Effector CD8-positive, alpha-beta T cell (primary cell): ENCODE results near the gene ID2.
"Not testable (repeated sequence)": the region's sequence is repeated elsewhere in the genome, so short reads cannot be mapped to it uniquely, and the experiment has no call there.

Experiments
- DNase-seq: peaks from one replicate; lab custom pipeline; 2025; lab: John Stamatoyannopoulos, UW

ID2 gene

DNA sequence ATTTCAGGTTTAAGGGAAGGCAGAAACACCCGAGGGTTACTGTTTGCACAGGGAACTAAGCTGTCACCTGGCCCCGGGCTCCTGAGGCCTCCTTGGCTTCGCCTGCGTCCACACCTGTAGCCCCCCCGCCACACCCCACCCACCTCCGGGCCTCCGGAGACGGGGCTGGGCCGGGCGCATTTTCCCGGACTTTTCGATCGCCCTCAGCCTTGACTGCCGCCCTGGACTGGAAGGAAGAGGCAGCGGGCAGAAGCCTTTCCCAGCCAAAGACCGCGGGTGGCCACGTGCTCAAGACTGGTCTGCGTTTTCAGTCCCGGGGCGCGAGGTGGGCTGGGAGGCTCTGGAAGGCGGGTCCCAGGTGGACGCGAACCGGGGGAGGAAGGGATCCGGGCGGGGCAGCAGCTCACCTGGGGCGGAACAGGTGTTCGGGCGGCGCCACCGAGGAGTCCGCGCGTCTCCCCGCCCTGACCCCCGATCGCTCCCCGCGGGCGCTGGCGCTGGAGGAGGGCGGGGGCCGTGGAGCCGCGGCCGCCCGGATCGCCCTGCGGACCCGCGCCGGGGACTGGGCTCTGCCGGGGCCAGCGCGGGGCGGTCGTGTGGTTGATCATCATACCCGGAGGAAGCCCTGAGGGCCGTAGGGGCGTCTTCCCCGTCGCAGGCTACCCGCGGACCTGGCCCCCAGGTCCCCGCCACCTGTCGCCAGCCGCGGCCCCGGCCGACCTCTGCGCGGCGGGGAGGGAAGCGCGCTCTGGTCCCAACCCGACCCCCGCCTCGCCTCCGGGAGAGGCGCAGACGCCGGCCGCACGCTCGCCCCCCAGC, 3.2 kb downstream of the ID2 start:
- DNase-seq = no peak

- DNase-seq = peak; percentile 76
These were observed 4.0 kb downstream of the ID2 start for GRCh38 chr2:8685697-8686358.

- DNase-seq = no peak
These were observed 10.1 kb downstream of the ID2 start for GRCh38 chr2:8691859-8692437.

GRCh38 chr2:8692783-8693156, 10.9 kb downstream of the ID2 start:
- DNase-seq = no peak

DNA sequence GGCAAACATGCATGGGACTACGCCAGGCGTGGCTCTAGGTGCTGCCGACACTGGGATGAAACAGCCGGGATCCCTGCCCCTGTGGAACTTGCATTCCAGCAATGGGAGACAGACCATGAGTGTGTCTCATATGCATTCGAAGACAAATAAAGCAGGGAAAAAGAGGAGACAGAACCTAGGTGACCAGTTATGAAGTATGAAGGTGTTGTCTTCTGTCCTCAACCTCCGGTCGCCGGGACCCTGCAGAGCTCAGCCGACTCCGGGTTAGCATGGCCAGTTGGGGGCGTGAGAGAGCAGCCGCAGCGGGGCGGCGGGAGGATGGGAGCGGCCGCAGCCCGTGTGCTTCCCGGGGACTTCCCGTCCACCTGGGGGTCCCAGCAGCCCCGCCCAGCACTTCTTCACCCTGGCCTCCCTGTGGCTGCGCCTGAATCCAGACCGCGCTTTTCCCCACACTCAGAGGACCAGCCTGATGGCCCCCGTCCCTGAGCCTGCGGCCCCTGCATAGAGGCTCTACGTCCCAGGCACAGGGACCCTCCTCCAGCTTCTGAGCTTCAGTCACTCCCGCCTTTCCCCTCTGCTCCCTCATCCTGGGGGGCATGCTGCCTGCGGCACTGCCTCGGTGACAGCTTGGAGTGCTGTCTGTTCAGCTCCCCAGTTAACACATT, 11.4 kb downstream of the ID2 start:
- DNase-seq = peak; percentile 21

- no peak for DNase-seq
These were observed 12.9 kb downstream of the ID2 start for GRCh38 chr2:8694737-8695136.

DNA sequence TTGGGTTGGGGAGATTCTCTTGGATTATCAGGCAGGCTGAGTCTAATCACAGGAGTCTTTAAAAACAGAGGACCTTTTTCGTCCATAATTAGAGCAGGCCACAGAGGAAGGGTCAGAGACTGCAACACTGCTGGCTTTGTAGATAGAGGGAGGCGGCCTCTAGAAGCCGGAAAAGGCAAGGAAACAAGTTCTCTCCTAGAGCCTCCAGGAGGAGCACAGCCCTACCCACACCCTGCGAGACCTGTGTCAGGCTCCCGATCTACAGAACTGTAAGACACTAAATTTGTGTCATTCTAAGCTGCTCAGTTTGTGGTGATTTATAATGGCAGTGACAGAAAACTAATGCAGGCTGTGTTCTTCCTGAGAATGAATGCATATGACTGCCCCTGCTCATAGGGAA, 15.3 kb downstream of the ID2 start:
- no peak for DNase-seq

- DNase-seq = no peak
These were observed 18.0 kb downstream of the ID2 start for GRCh38 chr2:8699839-8700238.

DNA sequence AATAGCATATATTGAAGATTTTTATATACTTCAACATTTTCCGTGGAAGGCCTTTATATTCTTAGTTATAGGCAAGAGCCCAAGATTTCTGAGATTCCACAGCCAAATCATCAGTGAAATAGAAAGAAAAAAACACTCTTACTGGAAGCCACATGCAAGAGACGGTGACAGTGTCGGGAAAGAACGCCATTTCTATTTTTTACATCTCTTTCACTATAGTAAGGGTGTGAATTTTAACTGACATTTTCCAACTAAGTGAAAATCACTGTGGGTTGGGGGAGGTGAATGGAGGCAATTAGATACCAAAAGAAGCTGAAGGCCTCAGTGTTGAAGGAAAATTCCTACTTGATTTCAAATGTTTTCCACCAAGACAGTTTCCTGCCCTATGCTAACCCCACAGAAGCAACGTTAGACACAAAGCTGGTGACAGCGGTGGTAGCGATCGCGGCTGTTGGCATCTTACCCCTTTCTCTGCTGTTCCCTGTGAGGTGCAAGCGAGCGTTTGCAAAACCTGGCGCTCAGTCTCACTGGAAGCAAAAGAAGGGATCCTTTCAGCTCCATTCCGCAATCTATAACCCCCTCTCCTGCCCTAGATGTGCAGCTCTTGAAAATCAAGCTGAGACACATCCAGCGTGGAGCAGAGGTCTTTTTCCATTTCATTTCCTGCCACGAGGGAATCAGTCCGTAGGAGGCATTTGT, 20.0 kb downstream of the ID2 start:
- no peak for DNase-seq

DNA sequence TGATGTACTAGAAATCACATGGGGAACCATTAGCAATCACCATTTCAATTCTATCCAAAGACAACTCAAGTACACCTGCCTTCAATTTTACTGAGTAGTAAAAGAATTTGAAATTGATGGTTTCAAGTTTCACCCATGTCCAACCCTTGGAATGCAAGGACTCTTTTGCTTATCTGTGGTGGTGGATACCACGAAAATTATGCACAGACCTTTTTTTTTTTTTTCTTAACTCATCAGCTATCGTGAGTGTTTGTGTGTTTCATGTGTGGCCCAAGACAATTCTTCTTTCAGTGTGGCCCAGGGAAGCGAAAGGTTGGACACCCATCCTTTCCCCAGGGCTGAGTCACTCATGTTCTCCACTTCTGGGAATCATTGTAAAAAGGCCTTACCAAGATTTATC, 23.1 kb downstream of the ID2 start:
- no peak for DNase-seq

DNA sequence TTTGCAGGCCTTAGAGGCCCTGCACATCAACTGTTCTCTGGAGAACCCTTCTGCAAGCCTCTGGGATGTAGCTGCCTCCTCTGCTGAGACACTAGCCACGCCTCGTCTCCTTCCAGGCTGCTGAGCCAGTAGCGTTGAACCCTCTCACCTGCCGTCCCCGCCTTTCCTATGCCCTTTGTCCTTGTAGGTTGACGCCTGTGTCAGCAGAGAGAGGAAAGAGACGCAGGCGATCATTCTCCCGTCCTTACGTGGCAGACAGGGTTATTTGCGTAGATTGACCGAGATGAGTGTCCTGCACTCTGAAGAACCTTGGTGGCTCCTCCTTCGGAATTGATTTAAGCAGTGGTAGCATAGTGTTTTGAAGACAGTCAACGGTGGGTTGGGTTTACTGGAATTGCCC, 27.8 kb downstream of the ID2 start:
- no peak for DNase-seq

GRCh38 chr2:8710951-8711350, 29.1 kb downstream of the ID2 start:
- no peak for DNase-seq

DNA sequence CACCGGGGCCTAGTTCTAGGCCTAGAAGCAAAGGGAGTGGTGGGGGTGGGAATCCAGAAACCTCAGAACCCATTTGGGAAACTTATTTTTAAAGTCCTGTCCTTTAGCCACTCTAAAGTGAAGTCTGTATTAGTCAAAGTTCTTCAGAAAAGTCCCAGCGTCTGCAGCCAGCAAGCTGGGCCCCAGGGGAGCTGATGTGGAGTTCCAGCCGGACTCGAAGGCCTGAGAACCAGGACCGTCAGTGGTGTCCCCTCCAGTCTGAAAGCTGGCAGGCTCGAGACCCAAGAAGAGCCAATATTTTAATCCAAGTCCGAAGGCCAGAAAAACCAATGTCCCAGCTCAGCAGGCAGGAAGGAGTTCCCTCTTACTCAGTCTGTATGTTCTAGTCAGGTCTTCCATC, 32.4 kb downstream of the ID2 start:
- DNase-seq = no peak

DNA sequence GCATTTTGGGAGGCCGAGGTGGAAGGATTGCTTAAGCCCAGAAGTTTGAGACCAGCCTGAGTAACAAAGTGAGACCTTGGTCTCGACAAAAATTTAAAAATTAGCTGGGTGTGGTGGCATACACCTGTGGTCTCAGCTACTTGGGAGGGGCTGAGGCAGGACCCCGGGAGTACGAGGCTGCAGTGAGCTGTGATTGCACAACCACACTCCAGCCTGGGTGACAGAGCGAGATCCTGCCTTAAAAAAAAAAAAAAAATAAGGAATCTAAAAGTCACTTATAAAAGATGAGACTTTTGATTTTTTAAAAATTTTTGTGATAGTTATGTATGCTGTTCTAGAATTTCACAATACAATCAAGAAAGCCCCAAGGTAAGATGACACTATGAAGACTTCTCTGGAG, 33.1 kb downstream of the ID2 start:
- no peak for DNase-seq

- DNase-seq = no peak
These were observed 37.7 kb downstream of the ID2 start for GRCh38 chr2:8719528-8719927.

GRCh38 chr2:8720741-8721140, 38.9 kb downstream of the ID2 start:
- no peak for DNase-seq

DNA sequence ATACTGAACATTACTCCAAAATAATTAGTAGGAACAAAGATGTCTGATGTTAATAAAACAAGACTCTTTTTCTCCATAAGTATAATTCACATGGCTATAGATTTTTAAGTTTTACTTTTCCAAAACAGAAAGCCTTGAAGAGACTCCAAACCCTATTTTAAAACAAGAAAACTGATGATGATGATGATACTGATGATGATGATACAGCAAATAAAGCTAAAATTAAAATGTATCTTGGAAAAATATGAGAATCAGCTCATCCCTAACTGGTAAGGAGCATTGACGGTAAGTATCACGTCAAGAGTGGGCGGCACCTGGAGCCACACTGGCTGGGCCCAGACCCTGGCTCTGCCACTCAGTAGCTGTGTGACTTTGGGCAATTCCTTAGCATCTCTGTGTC, 39.6 kb downstream of the ID2 start:
- no peak for DNase-seq

GRCh38 chr2:8722986-8723385, 41.1 kb downstream of the ID2 start:
- DNase-seq = no peak

- DNase-seq = no peak
These were observed 44.0 kb downstream of the ID2 start for GRCh38 chr2:8725838-8726237.

DNA sequence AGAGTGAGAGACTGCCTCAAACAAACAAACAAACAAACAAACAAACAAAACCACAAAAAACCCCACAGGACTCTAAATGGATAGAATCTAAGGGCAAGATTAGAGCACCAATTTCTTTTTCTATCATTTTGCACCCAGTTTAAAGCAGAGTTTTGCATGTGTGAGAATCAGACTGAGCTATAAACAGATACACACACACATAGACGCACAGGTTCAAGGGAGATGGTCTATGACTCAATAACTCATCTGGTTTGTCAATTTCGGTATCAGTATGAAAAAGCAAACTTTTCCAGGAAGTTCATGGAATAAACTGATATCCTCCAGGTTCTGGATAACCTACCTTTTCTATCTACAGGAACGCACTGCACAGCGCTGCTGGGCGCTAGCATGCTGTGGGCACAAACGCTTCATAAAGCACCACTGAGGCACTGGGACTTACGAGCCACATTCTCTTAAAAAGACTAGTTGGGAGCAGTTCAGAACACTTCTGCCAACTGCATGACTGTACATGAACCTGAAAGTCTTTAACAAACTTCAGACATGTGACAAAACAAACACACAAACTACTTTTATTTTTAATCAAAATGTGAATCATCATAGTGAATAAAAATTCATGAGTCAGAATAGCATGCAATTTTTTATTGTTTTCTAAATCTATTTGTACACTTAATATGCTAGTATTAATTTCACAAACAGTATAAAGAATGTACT, 46.6 kb downstream of the ID2 start:
- DNase-seq = no peak

GRCh38 chr2:8729101-8729500, 47.2 kb downstream of the ID2 start:
- DNase-seq = not testable (repeated sequence)

GRCh38 chr2:8729939-8730338, 48.1 kb downstream of the ID2 start:
- no peak for DNase-seq
